Limb (tissue), 2 donors: Measurements from ENCODE around the gene CCL26.
"Not testable (repeated sequence)": the region's sequence is repeated elsewhere in the genome, so short reads cannot be mapped to it uniquely, and the experiment has no call there.

Experiments used
- DNase-seq, 2 donors: peaks; one replicate each; pipeline ENCODE4 v3.0.0-alpha.2; 2016; ENCODE audit errors: extremely low spot score in 2 of 2

CCL26 gene

GRCh38 chr7:75738975-75739795, 32.8 kb downstream of the CCL26 start:
- peak; percentile 97 to 100 for DNase-seq

- DNase-seq: no peak
Measured at GRCh38 chr7:75738604-75738974, 33.4 kb downstream of the CCL26 start, which contains the start of gene HIP1. TSS of gene HIP1 (minus strand) at chr7:75738941. CDS start at chr7:75738920, 21 bp downstream.

- peak in 1 of 2 donors; percentile 47 for DNase-seq
Measured at GRCh38 chr7:75737856-75738603, 34.0 kb downstream of the CCL26 start.

- no peak for DNase-seq
Measured at GRCh38 chr7:75735581-75736350, 36.2 kb downstream of the CCL26 start.

- no peak for DNase-seq
Measured at GRCh38 chr7:75734586-75735458, 37.2 kb downstream of the CCL26 start.

GRCh38 chr7:75732764-75733630, 39.0 kb downstream of the CCL26 start:
- DNase-seq: no peak

GRCh38 chr7:75732016-75732521, 39.9 kb downstream of the CCL26 start:
- DNase-seq: no peak

GRCh38 chr7:75729851-75730274, 42.1 kb downstream of the CCL26 start:
- no peak for DNase-seq

- DNase-seq: peak in 1 of 2 donors; percentile 38
Measured at GRCh38 chr7:75727881-75728593, 44.0 kb downstream of the CCL26 start.

- DNase-seq: not testable (repeated sequence)
Measured at GRCh38 chr7:75727351-75727750, 44.7 kb downstream of the CCL26 start.

GRCh38 chr7:75725306-75725705, 46.7 kb downstream of the CCL26 start:
- DNase-seq: no peak

- DNase-seq: no peak
Measured at GRCh38 chr7:75723444-75723843, 48.6 kb downstream of the CCL26 start.

- no peak for DNase-seq
Measured at GRCh38 chr7:75722373-75722772, 49.6 kb downstream of the CCL26 start.

GRCh38 chr7:75721922-75722321, 50.1 kb downstream of the CCL26 start:
- DNase-seq: not testable (repeated sequence)

- DNase-seq: no peak
Measured at GRCh38 chr7:75721426-75721825, 50.6 kb downstream of the CCL26 start.

GRCh38 chr7:75719626-75720025, 52.4 kb downstream of the CCL26 start:
- no peak for DNase-seq
